HCT116 (cell line): Measurements from ENCODE around the gene SRCAP. TPM values are rescaled to one million over a fixed set of nuclear protein-coding genes. Genes with fewer than 3 reads are reported as not detected.

Experiments used
- ATAC-seq: fragments of 200-7000 bp; cut with Tn5 transposase; 2 replicates; pipeline ENCODE4 v1.9.1; 2020; ENCODE audit warnings: mild to moderate bottlenecking, moderate library complexity
- BruUV-seq: library from RNA; stranded (reverse); fragments of 400-500 nt; replicated peaks from 2 replicates; lab custom pipeline; 2021; lab: Mats Ljungman, UMichigan
- CTCF ChIA-PET: fragments of 300-600 bp; sonication (Branson Sonifier 250); formaldehyde crosslinking; loops from one replicate; lab custom pipeline; 2021; ENCODE audit warnings: antibody characterized with exemption; lab: Charles Lee
- POLR2A ChIA-PET: fragments of 300-600, 350-600 bp; sonication (Branson Sonifier 250); formaldehyde crosslinking; loops from one replicate; lab custom pipeline; 2021; ENCODE audit warnings: antibody characterized with exemption; lab: Charles Lee
- RAD21 ChIA-PET, 2 experiments: fragments of 300-600 bp; sonication (Branson Sonifier 250); formaldehyde crosslinking; loops; one replicate each; lab custom pipeline; 2023; ENCODE audit warnings: low total read pairs in 2 of 2; ENCODE audit not compliant: uncharacterized antibody in 2 of 2, unreplicated experiment in 2 of 2, low non-redundant PET in 1 of 2; lab: Charles Lee
- DNase-seq: peaks from one replicate; pipeline ENCODE4 v3.0.0-alpha.2; 2010; ENCODE audit warnings: low read depth, low spot score
- H2AFZ ChIP-seq: fragments of 200-600 bp; shearing (Covaris generic), sonication (generic); 2 replicates; pipeline ENCODE4 v1.6.1; 2017; ENCODE audit warnings: low read depth, mixed run types, mixed read lengths, antibody characterized with exemption, low read length; ENCODE audit not compliant: poor library complexity, severe bottlenecking
- H3K27ac ChIP-seq: 2 replicates; pipeline ENCODE4 v1.5.1; 2012; ENCODE audit warnings: low read depth, low read length
- H3K27me3 ChIP-seq: fragments of 200-600 bp; sonication (generic); 2 replicates; pipeline ENCODE4 v1.6.1; 2016; ENCODE audit warnings: mixed run types, low read length, mixed read lengths; ENCODE audit not compliant: insufficient read depth
- H3K36me3 ChIP-seq, 2 experiments: fragments of 200-500 bp in 1 of 2; fragments of 200-600 bp in 1 of 2; sonication (Bioruptor generic) in 1 of 2; sonication (generic) in 1 of 2; 2 replicates each; pipeline versions ENCODE4 v1.5.1 to v1.6.1; 2014 to 2016; ENCODE audit warnings: low read length in 2 of 2, inconsistent platforms in 1 of 2, mixed read lengths in 1 of 2, mixed run types in 1 of 2; ENCODE audit not compliant: insufficient read depth in 2 of 2, control insufficient read depth in 1 of 2
- H3K4me1 ChIP-seq, 2 experiments: fragments of 200-600 bp in 1 of 2; sonication (generic) in 1 of 2; 2 replicates each; pipeline versions ENCODE4 v1.5.1 to v1.6.1; 2012 to 2017; ENCODE audit warnings: low read length in 2 of 2, inconsistent platforms in 1 of 2, mild to moderate bottlenecking in 1 of 2, mixed read lengths in 1 of 2, mixed run types in 1 of 2, moderate library complexity in 1 of 2; ENCODE audit not compliant: insufficient read depth in 2 of 2, control insufficient read depth in 1 of 2
- H3K4me2 ChIP-seq: fragments of 200-600 bp; sonication (generic); 2 replicates; pipeline ENCODE4 v1.6.1; 2017; ENCODE audit warnings: mixed run types, low read length, mixed read lengths
- H3K4me3 ChIP-seq, 2 experiments: fragments of 200-600 bp in 1 of 2; sonication (generic) in 1 of 2; replicated peaks in 1 of 2; 2 replicates each; pipeline ENCODE4 v1.5.1; 2011 to 2016; ENCODE audit warnings: low read length in 2 of 2, control low read depth in 1 of 2, low read depth in 1 of 2, mild to moderate bottlenecking in 1 of 2, mixed read lengths in 1 of 2, mixed run types in 1 of 2
- H3K79me2 ChIP-seq: fragments of 200-600 bp; sonication (generic); 2 replicates; pipeline ENCODE4 v1.6.1; 2017; ENCODE audit warnings: mild to moderate bottlenecking, mixed run types, low read length, moderate library complexity, mixed read lengths; ENCODE audit not compliant: insufficient read depth
- H3K9ac ChIP-seq: fragments of 200-600 bp; sonication (generic); 2 replicates; pipeline ENCODE4 v1.6.1; 2016; ENCODE audit warnings: low read length, mixed read lengths
- H3K9me2 ChIP-seq: fragments of 200-600 bp; sonication (generic), shearing (Covaris generic); 2 replicates; pipeline ENCODE4 v1.6.1; 2017; ENCODE audit warnings: mixed run types, mild to moderate bottlenecking, moderate library complexity; ENCODE audit not compliant: insufficient read depth
- H3K9me3 ChIP-seq, 2 experiments: fragments of 200-500 bp in 1 of 2; fragments of 200-600 bp in 1 of 2; sonication (Bioruptor generic) in 1 of 2; sonication (generic) in 1 of 2; 2 replicates each; pipeline ENCODE4 v1.6.1; 2014 to 2017; ENCODE audit warnings: low read length in 2 of 2, mixed read lengths in 2 of 2, inconsistent platforms in 1 of 2, low read depth in 1 of 2, mild to moderate bottlenecking in 1 of 2, mixed run types in 1 of 2, moderate library complexity in 1 of 2; ENCODE audit not compliant: control insufficient read depth in 1 of 2, insufficient read depth in 1 of 2
- H4K20me1 ChIP-seq: fragments of 200-600 bp; sonication (generic), shearing (Covaris generic); 2 replicates; pipeline ENCODE4 v1.6.1; 2017; ENCODE audit warnings: mixed run types, mild to moderate bottlenecking, moderate library complexity; ENCODE audit not compliant: insufficient read depth
- CEBPB ChIP-seq: IDR thresholded peaks from 2 replicates; pipeline ENCODE4 v1.6.1; 2012; ENCODE audit warnings: low read depth
- CTCF ChIP-seq, 3 experiments: fragments of 200-600 bp in 1 of 3; sonication (generic) in 1 of 3; IDR thresholded peaks in 2 of 3; conservative IDR thresholded peaks in 1 of 3; 2 replicates each; pipeline ENCODE4 v1.5.1; 2012 to 2017; ENCODE audit warnings: low read depth in 2 of 3, low read length in 2 of 3, antibody characterized with exemption in 1 of 3, borderline replicate concordance in 1 of 3, control low read depth in 1 of 3, mild to moderate bottlenecking in 1 of 3, mixed read lengths in 1 of 3, mixed run types in 1 of 3, moderate library complexity in 1 of 3; ENCODE audit not compliant: insufficient read depth in 1 of 3
- EGR1 ChIP-seq: IDR thresholded peaks from 2 replicates; pipeline ENCODE4 v1.6.1; 2012; ENCODE audit warnings: low read depth
- ELF1 ChIP-seq: IDR thresholded peaks from 2 replicates; pipeline ENCODE4 v1.6.1; 2012; ENCODE audit warnings: low read depth, borderline replicate concordance
- EZH2 ChIP-seq: fragments of 200-600 bp; sonication (generic); IDR thresholded peaks from 2 replicates; pipeline ENCODE4 v1.6.1; 2017; ENCODE audit warnings: antibody characterized with exemption, mixed run types
- FOSL1 ChIP-seq: IDR thresholded peaks from 2 replicates; pipeline ENCODE4 v1.6.1; 2012; ENCODE audit warnings: low read depth
- JUND ChIP-seq: IDR thresholded peaks from 2 replicates; pipeline ENCODE4 v1.6.1; 2012
- POLR2A ChIP-seq: IDR thresholded peaks from 2 replicates; pipeline ENCODE4 v1.7.0; 2011; ENCODE audit warnings: borderline replicate concordance; ENCODE audit not compliant: insufficient read depth, insufficient read length; ENCODE audit errors: extremely low read depth
- RAD21 ChIP-seq: IDR thresholded peaks from 2 replicates; pipeline ENCODE4 v1.6.1; 2012; ENCODE audit warnings: low read depth, mild to moderate bottlenecking
- REST ChIP-seq: IDR thresholded peaks from 2 replicates; pipeline ENCODE4 v1.6.1; 2012; ENCODE audit warnings: low read depth
- SIN3A ChIP-seq: IDR thresholded peaks from 2 replicates; pipeline ENCODE4 v1.6.1; 2012; ENCODE audit warnings: low read depth
- SP1 ChIP-seq: IDR thresholded peaks from 2 replicates; pipeline ENCODE4 v1.6.1; 2012; ENCODE audit warnings: low read depth
- TCF7L2 ChIP-seq: IDR thresholded peaks from 2 replicates; pipeline ENCODE4 v1.7.0; 2011; ENCODE audit warnings: borderline replicate concordance, inconsistent platforms; ENCODE audit not compliant: insufficient read depth, insufficient read length; ENCODE audit errors: extremely low read depth
- ZBTB33 ChIP-seq: IDR thresholded peaks from 2 replicates; pipeline ENCODE4 v1.6.1; 2011; ENCODE audit warnings: mild to moderate bottlenecking, low read length, moderate library complexity; ENCODE audit not compliant: insufficient replicate concordance; ENCODE audit errors: extremely low read depth
- intact Hi-C: fragments of 100-400 bp; cut with micrococcal nuclease; formaldehyde crosslinking; loops from 2 replicates; pipeline ENCODE4 v1.10.0; 2022
- total RNA-seq: library from RNA; stranded (reverse); gene quantifications from one replicate; pipeline ENCODE4 v1.2.1, GENCODE V29; 2021; ENCODE audit not compliant: unreplicated experiment

The SRCAP gene
- total RNA-seq, 1 experiment from 2014 or later = 59.6 TPM

GRCh38 chr16:30755955-30756780 is 57.2 kb downstream of the SRCAP start (continued):
- no peak for TF ChIP-seq EZH2
- TF ChIP-seq CTCF (IDR thresholded peaks at IDR 0.05 in 2 of 3, conservative IDR thresholded peaks at IDR 0.05 in 1 of 3; ENCODE audit: borderline replicate concordance in 1 of 3, insufficient read depth in 1 of 3, low read depth in 2 of 3, low read length in 2 of 3) = no peak
- TF ChIP-seq FOSL1 = no peak

- intact Hi-C loops = no loop called here
- DNase-seq (no peak), ATAC-seq (no peak)
- ChIA-PET POLR2A (no interaction called here), CTCF (no interaction called here), RAD21 (no interaction called here)
- Histone ChIP-seq H3K9me2 (no peaks in the 10 kb centered on the region), H3K36me3 (peaks cover 5 to 10% of the 10 kb centered on the region in 2 experiments; a peak in 3 of 4 replicates), H3K9me3 (no peaks in the 10 kb centered on the region), H3K4me2 (no peak overlapping the region), H2AFZ (no peak overlapping the region), H3K27me3 (no peaks in the 10 kb centered on the region), H3K79me2 (peaks cover 3% of the 10 kb centered on the region; the same call in 1 of the 2 replicates), H3K4me1 (peaks cover 8 to 12% of the 10 kb centered on the region in 2 experiments; a peak in 3 of 4 replicates), H4K20me1 (no peaks in the 10 kb centered on the region), H3K27ac (no peak overlapping the region), H3K4me3 (no peak overlapping the region), H3K9ac (no peak overlapping the region)
- no TSS peak for BruUV-seq
- TF ChIP-seq ZBTB33 (no peak), ELF1 (no peak), JUND (no peak), POLR2A (no peak), REST (no peak), SIN3A (no peak), CTCF (IDR thresholded peaks at IDR 0.05 in 2 of 3, conservative IDR thresholded peaks at IDR 0.05 in 1 of 3; ENCODE audit: borderline replicate concordance in 1 of 3, insufficient read depth in 1 of 3, low read depth in 2 of 3, low read length in 2 of 3) (no peak), TCF7L2 (no peak), SP1 (no peak), EGR1 (no peak), RAD21 (no peak), CEBPB (no peak)
Observed at GRCh38 chr16:30756781-30757100, 57.8 kb downstream of the SRCAP start.
